Central memory CD8-positive, alpha-beta T cell (primary cell): ENCODE measurements around the gene NOCT.
"Not testable (repeated sequence)": the region's sequence is repeated elsewhere in the genome, so short reads cannot be mapped to it uniquely, and the experiment has no call there.

ENCODE experiments used
- ATAC-seq: fragments of 150-1000 bp; cut with Tn5 transposase; replicated peaks from 2 replicates; pipeline ENCODE4 v1.10.0; 2022; ENCODE audit warnings: mild to moderate bottlenecking, moderate FRiP score, moderate number of reproducible peaks; ENCODE audit not compliant: poor library complexity, severe bottlenecking; ENCODE audit errors: extremely low read depth
- DNase-seq, 2 donors: peaks; one replicate each; pipeline ENCODE4 v3.0.0; 2021; ENCODE audit warnings: low spot score in 2 of 2
- H3K27ac Mint-ChIP-seq: one replicate; pipeline ENCODE4 v1.8.0; 2022; ENCODE audit warnings: low read depth, mild to moderate bottlenecking, moderate library complexity, mixed read lengths
- H3K27me3 Mint-ChIP-seq: one replicate; pipeline ENCODE4 v1.8.0; 2022; ENCODE audit warnings: mixed read lengths
- H3K36me3 Mint-ChIP-seq: one replicate; pipeline ENCODE4 v1.8.0; 2022; ENCODE audit warnings: mild to moderate bottlenecking, moderate library complexity, mixed read lengths; ENCODE audit not compliant: insufficient read depth
- H3K4me1 Mint-ChIP-seq: one replicate; pipeline ENCODE4 v1.8.0; 2022; ENCODE audit warnings: mixed read lengths
- H3K4me3 Mint-ChIP-seq: one replicate; pipeline ENCODE4 v1.8.0; 2022; ENCODE audit warnings: mild to moderate bottlenecking, moderate library complexity, mixed read lengths
- H3K9me3 Mint-ChIP-seq: one replicate; pipeline ENCODE4 v1.8.0; 2022; ENCODE audit warnings: mixed read lengths

NOCT gene

DNA sequence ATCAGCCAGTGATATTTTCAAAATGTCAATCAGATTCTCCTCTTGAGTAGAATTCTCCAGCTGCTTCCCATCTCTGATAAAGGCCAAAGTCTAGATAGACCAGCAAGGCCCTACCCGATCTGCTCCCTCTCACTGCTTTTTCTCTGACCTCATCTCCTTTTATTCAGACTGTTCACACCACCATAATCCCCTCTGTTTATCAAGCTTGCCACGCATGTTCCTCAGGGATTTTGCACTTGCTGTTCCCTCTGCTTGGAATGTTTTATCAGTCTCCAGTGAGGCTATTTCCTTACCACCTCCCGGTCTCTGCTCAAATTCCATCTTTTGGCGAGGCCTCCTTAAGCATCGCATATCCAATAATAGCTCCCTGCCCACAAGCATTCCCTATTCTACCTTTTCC is 20.1 kb downstream of the NOCT start:
- ATAC-seq = no peak

DNA sequence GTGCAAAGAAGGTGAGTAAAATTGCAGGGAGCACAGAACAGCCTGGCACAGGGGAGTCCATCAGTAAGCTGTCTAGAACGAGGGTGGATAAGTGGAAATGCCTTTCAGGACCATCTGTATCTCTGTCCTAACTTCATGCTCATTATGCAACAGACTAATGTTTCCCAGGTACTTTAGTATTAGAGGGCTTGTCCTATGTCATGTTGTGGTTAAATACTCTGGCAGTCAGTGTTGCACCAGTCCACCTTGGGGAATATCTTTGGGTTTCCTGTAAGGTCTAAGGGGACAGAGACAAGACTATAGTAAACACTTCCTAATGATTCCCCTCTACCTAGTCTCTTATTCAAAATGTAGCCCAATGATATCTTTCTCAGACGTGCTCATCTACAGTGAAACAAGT is 21.3 kb downstream of the NOCT start:
- Mint-ChIP-seq H3K27ac (no peak overlapping the region), H3K4me1 (peaks cover 20% of the 10 kb centered on the region), H3K27me3 (no peaks in the 10 kb centered on the region), H3K36me3 (peaks cover 13% of the 10 kb centered on the region), H3K4me3 (no peak overlapping the region), H3K9me3 (no peaks in the 10 kb centered on the region)
- no peak for ATAC-seq
- no peak for DNase-seq

More for the DNA sequence above, 20.1 kb downstream of the NOCT start:
- no peaks in the 10 kb centered on the region for H3K27me3 Mint-ChIP-seq
- H3K36me3 Mint-ChIP-seq = peaks cover 17% of the 10 kb centered on the region
- no peaks in the 10 kb centered on the region for H3K9me3 Mint-ChIP-seq
- no peak for DNase-seq
- no peak overlapping the region for H3K4me3 Mint-ChIP-seq
- H3K4me1 Mint-ChIP-seq = peaks cover 18% of the 10 kb centered on the region
- H3K27ac Mint-ChIP-seq = peak overlapping the region; percentile 52

DNA sequence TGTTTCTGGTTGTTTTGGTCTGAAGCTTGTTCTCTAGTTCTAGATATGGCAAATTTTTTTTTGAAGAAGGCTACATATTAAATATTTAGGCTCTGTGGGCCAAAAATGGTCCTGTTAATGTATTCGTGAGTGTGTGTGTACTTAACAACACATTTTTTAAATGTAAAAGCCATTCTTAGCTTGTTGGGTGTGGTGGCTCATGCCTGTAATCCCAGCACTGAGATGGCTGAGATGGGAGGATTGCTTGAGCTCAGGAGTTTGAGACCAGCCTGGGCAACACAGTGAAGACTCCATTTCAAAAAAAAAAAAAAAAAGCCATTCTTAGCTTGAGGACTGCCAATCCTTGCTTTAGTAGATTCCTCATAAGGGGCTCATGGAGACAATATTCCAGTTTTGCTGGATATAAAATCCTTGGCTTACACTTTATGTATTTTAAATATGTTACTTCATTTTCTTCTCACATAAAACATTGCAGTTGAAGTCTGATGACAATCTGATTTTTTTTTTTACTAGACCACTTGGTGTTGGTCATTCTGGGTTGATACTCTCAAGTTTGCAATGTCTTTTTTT is 23.4 kb downstream of the NOCT start:
- H3K36me3 Mint-ChIP-seq = peaks cover 21% of the 10 kb centered on the region
- peak overlapping the region; percentile 68 for H3K27ac Mint-ChIP-seq
- no peaks in the 10 kb centered on the region for H3K9me3 Mint-ChIP-seq
- DNase-seq = no peak
- no peak for ATAC-seq
- no peaks in the 10 kb centered on the region for H3K27me3 Mint-ChIP-seq
- no peak overlapping the region for H3K4me3 Mint-ChIP-seq
- peaks cover 20% of the 10 kb centered on the region for H3K4me1 Mint-ChIP-seq

DNA sequence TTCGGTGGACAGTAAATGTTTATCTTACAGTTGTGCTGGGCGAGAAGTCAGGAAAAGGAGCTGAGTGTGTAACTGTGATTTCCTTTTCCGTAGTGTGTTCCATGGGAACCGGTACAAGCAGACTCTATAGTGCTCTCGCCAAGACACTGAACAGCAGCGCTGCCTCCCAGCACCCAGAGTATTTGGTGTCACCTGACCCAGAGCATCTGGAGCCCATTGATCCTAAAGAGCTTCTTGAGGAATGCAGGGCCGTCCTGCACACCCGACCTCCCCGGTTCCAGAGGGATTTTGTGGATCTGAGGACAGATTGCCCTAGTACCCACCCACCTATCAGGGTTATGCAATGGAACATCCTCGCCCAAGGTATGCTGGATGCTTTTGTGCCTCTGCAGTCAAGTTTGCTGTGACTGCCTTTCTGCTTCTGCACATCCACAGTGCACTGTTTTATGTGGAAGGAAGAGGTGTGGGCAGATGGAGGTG is 27.4 kb downstream of the NOCT start:
- Mint-ChIP-seq H3K4me1 (peaks cover 6% of the 10 kb centered on the region), H3K27me3 (no peaks in the 10 kb centered on the region), H3K36me3 (peaks cover 33% of the 10 kb centered on the region), H3K27ac (no peak overlapping the region), H3K9me3 (no peaks in the 10 kb centered on the region), H3K4me3 (no peak overlapping the region)
- ATAC-seq (no peak), DNase-seq (no peak)

DNA sequence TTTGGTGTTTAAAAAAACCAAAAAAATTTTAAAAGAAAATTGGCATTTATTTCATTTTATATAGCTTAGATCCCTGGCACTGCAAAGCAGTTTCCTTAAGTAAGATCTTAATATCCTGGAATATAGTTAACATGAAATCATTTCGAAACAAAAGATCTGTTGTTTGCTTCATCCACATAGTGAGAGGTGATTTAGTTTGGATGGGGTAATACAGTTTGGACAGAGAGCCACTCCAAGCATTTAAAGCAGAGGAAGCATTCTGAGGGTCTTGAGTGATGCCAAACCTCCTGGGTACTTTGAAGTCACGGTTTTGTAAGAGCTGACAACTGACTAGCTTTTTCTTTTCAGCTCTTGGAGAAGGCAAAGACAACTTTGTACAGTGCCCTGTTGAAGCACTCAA is 28.7 kb downstream of the NOCT start:
- no peak overlapping the region for H3K4me3 Mint-ChIP-seq
- H3K36me3 Mint-ChIP-seq = peaks cover 41% of the 10 kb centered on the region
- H3K27ac Mint-ChIP-seq = no peak overlapping the region
- no peaks in the 10 kb centered on the region for H3K9me3 Mint-ChIP-seq
- no peaks in the 10 kb centered on the region for H3K27me3 Mint-ChIP-seq
- H3K4me1 Mint-ChIP-seq = peaks cover 12% of the 10 kb centered on the region
- ATAC-seq (no peak), DNase-seq (no peak)

DNA sequence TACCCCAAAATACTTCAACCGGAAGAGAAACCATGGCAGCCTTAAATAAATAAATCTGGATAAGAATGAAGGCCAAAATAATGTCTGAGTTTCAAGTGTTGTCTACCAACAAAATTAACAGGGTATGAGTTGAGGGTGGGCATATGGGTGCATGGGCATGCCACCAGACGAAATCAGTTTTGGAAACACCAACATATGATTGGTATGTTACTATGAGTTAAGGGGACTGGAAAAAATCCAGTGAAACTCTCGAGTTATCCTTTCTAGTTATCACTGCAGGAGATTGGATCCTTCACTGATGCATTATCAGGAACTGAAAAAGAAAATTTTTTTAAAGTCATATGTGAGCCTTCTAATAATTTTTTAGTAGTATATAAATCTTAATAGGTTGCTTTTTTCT is 32.4 kb downstream of the NOCT start:
- Mint-ChIP-seq H3K27ac (peak overlapping the region; percentile 27), H3K4me3 (no peak overlapping the region), H3K27me3 (no peaks in the 10 kb centered on the region), H3K36me3 (peaks cover 45% of the 10 kb centered on the region), H3K9me3 (no peaks in the 10 kb centered on the region), H3K4me1 (peaks cover 11% of the 10 kb centered on the region)
- ATAC-seq (no peak), DNase-seq (no peak)

DNA sequence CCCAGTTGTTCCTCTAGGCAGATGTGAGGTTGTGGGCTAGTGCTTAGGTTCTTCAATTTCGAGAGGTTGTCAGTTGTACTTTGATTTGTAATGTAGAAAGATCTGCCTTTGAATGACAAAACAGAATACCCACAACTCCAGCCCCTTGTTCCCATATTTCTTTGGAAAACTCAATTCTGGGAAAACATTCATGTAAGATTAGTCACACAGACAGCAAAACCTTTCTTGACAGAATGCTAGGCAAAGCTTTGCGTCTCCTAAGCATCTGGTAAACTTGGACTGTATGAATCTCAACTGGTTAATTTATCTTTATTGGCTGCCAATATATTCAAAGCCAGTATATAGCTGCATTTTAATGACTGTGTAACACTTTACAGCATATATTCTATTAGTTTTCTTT is 34.9 kb downstream of the NOCT start:
- no peak for DNase-seq
- no peaks in the 10 kb centered on the region for H3K27me3 Mint-ChIP-seq
- H3K27ac Mint-ChIP-seq = no peak overlapping the region
- no peak overlapping the region for H3K4me3 Mint-ChIP-seq
- no peak for ATAC-seq
- H3K9me3 Mint-ChIP-seq = no peaks in the 10 kb centered on the region
- peaks cover 21% of the 10 kb centered on the region for H3K4me1 Mint-ChIP-seq
- H3K36me3 Mint-ChIP-seq = peaks cover 45% of the 10 kb centered on the region

DNA sequence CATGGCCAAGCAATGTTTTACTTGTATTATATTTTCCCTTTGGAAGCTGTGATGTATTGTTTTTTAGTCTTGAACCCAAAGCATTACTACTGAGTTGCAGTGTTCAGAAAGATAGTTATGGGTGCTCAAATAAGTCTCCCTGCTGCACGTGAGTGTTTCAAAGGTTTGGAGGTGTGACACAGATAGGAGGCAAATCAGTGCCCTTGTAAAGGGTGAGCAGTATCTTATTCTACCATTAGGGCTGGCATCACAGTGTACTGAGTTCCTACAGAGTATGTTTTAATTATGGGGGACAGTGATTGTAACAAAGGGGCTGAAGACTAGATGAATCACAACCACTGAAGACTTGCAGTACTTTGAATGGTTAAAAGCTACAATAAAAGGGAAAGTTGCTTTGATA is 38.3 kb downstream of the NOCT start:
- H3K27me3 Mint-ChIP-seq = no peaks in the 10 kb centered on the region
- H3K27ac Mint-ChIP-seq = peak overlapping the region; percentile 63
- H3K4me3 Mint-ChIP-seq = no peak overlapping the region
- DNase-seq (no peak), ATAC-seq (no peak)
- H3K36me3 Mint-ChIP-seq = peaks cover 37% of the 10 kb centered on the region
- H3K9me3 Mint-ChIP-seq = no peaks in the 10 kb centered on the region
- H3K4me1 Mint-ChIP-seq = peaks cover 28% of the 10 kb centered on the region

DNA sequence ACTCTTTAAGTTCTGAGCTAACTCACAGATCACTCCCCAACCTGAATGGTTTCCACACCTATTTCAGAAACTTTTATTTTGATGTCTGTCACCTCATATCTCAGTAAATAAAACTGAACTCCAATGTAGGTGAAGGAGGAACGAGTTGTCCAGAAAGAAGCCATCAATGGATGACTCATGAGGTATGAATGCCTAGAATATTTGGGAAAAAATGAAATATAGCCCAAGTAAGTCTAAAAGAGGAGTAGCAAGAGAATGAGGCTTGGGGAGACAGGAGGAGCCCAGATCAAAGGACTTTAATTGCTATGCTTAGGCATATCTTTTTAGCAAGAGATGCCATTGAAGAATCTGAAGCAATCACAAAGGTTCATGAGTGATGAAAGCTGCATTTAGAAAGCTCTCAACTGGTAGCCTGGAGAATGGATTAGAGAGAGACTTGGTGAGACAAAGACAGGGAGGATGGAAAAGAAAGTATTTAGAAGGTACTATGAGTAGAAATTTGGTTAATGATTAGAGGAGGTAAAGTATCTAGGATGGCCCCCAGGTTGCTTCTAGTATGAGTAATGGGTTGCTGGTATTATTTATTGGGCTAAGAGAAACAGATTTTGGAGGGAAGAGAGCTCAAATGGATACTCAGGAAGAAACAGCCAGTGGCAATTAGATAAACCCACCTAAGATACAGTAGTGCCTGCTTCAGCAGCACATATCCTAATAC is 39.4 kb downstream of the NOCT start:
- H3K9me3 Mint-ChIP-seq = no peaks in the 10 kb centered on the region
- no peak for ATAC-seq
- H3K27ac Mint-ChIP-seq = peak overlapping the region; percentile 10
- DNase-seq = no peak
- H3K4me1 Mint-ChIP-seq = peaks cover 28% of the 10 kb centered on the region
- no peak overlapping the region for H3K4me3 Mint-ChIP-seq
- peaks cover 41% of the 10 kb centered on the region for H3K36me3 Mint-ChIP-seq
- no peaks in the 10 kb centered on the region for H3K27me3 Mint-ChIP-seq

DNA sequence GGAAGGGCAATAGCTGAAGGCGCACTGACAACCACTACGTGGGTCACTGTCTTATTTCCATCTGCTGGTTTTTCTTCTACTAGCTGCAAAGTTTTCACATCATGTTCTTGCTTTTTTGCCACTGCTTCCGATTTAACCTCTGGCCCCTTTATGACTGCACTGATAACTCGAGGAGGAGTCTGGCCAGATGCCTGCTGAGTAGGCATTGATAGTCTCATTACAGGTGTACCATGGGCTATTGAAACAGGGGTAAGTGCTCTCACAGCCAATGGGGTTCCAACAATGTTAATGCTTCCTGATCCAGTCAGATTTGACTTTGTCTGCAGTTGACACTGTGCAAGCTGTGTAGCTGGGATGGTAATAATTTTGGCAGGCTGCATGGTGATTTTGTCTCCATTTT is 43.4 kb downstream of the NOCT start:
- H3K27ac Mint-ChIP-seq, H3K27me3 Mint-ChIP-seq, H3K4me3 Mint-ChIP-seq, DNase-seq, ATAC-seq, H3K9me3 Mint-ChIP-seq: not testable (repeated sequence)
- H3K4me1 Mint-ChIP-seq = peaks cover 27% of the 10 kb centered on the region
- H3K36me3 Mint-ChIP-seq = peaks cover 57% of the 10 kb centered on the region

DNA sequence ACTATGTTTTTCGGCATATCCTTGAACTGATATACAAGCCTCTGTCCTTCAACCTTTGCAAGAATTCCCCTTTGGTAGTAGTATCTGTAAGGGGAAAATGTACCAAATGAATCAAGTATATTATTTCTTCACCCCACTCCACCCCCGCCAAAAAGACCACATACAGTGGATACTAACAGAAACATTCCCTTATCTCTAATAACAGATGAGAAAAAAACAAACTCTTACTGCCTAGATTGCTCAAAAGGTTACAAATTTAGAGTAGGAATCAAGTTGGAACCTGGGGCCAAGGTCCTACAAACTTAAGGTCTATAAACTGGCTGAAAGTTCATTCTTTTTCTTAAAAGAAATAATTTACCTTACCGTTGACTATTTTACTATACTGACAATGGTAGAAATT is 45.0 kb downstream of the NOCT start:
- H3K36me3 Mint-ChIP-seq = peaks cover 62% of the 10 kb centered on the region
- no peak overlapping the region for H3K27ac Mint-ChIP-seq
- no peak for ATAC-seq
- H3K4me3 Mint-ChIP-seq = no peak overlapping the region
- DNase-seq = no peak
- H3K27me3 Mint-ChIP-seq = no peaks in the 10 kb centered on the region
- peaks cover 15% of the 10 kb centered on the region for H3K4me1 Mint-ChIP-seq
- H3K9me3 Mint-ChIP-seq = no peaks in the 10 kb centered on the region

DNA sequence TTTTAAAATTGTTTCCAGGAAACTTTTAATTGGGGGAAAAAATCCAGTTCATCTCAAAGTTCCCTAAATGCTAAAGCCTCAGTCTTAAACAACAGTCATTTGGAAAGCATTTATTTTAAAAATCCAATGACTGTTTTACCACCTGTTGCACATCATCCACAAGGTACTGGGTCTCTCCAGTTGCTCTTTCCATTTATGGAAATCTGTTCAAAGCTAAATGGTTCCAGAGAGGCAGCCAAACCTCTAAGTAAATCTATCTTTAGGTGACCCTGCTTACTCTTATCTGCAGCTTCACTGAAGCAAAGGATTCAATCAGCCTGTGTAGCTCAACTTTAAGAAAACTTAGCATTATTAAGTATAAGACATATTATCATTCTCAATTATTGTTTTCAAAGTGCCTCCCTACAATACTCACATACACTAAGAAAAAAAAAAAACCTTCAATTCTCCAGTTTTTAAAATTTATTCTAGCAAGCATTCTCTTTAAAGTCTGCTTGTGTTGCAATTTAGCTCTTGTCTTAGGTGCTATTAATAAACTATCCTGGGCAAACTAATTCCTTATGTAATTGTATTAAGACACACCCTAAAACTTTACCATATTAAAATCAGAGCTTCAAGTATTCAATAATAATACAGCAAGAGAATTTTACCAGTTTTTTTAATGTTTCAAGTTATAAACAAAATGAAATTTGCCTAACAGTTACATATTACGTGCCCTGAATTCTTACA is 60.6 kb downstream of the NOCT start:
- ATAC-seq = no peak
- DNase-seq = no peak
- H3K27me3 Mint-ChIP-seq = no peaks in the 10 kb centered on the region

More for the DNA sequence above, 60.6 kb downstream of the NOCT start:
- Mint-ChIP-seq H3K4me1 (peaks cover 21% of the 10 kb centered on the region), H3K27ac (no peak overlapping the region), H3K9me3 (no peaks in the 10 kb centered on the region), H3K36me3 (peaks cover 27% of the 10 kb centered on the region), H3K4me3 (no peak overlapping the region)
